HEK293T (cell line): ENCODE measurements around the gene ADAMTS15.

Experiments
- FOXK2 ChIP-seq: fragments of 450-650 bp; IDR thresholded peaks from 2 replicates; pipeline ENCODE4 v1.6.1; 2016; ENCODE audit warnings: mild to moderate bottlenecking
- L3MBTL2 ChIP-seq: fragments of 450-650 bp; conservative IDR thresholded peaks from 2 replicates; pipeline ENCODE4 v1.6.1; 2016; ENCODE audit warnings: mild to moderate bottlenecking
- SP1 ChIP-seq: fragments of 450-650 bp; IDR thresholded peaks from 2 replicates; pipeline ENCODE4 v1.6.1; 2017
- ZNF384 ChIP-seq: fragments of 450-650 bp; IDR thresholded peaks from 2 replicates; pipeline ENCODE4 v1.6.1; 2016

DNA sequence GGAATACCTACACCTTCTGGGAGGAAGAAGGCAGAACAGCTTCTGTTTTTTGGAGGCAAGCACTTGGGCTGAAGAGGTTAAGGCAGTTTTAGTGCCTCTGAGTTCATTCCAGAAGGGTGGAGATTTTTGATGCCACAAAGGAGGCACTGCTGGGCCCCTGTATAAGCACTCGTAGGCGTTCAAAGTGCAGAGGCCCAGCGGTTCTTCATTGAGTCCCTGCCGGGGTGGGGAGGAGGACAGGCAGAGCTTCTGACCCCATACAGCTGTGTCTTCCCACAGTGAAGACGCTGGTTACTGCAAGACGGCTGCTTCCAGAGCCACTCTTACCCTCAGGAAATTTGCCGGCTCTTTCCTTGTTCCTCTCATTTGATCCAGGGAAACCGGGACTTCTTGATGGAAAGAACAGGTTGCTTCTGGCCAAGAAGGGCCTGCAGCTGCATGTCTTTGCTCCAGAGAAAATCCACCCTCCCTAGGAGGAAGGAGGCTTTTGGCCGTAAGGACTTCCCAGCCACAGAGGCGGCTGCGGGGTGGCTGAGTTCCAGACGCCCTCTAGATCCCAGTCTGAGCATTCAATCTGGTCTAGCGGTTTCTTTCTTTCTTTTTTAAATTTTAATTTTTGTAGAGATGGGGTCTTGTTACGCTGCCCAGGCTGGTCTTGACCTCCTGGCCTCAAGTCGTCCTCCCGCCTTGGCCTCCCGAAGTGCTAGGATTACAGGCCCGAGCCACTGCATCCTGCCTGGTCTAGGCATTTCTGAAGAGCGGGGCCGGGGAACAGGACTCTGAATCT, 9.4 kb downstream of the ADAMTS15 start:
- TF ChIP-seq SP1, result no peak
- TF ChIP-seq FOXK2, result no peak
- TF ChIP-seq ZNF384, result no peak
- no peak for TF ChIP-seq L3MBTL2
